DMS153 treated with DMSO at 0.1 percent for 48 hours (cell line): ENCODE data around the gene SLC16A8.
"Not testable (repeated sequence)": the region's sequence is repeated elsewhere in the genome, so short reads cannot be mapped to it uniquely, and the experiment has no call there.

Source experiments
- DNase-seq: peaks from one replicate; lab custom pipeline; 2025; ENCODE audit not compliant: unreplicated experiment; lab: John Stamatoyannopoulos, UW

SLC16A8 gene

DNA sequence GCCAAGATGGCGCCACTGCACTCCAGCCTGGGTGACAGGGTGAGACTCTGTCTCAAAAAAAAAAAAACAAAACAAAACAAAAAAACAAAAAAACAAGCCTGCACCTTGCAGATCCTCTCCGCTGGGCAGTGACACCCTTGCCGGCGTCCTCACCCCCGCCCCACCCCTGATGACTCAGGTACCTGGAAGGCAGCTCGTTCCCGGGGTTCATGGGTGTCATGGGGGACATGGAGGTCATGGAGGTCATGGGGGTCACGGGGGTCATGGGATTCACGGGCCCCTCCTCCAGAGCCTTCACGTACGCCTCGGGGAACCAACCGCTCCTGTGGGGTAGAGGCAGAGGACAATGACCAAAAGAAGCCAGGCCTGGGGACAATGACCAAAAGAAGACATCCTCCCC lies 3.0 kb upstream of the SLC16A8 start:
- DNase-seq: no peak

DNA sequence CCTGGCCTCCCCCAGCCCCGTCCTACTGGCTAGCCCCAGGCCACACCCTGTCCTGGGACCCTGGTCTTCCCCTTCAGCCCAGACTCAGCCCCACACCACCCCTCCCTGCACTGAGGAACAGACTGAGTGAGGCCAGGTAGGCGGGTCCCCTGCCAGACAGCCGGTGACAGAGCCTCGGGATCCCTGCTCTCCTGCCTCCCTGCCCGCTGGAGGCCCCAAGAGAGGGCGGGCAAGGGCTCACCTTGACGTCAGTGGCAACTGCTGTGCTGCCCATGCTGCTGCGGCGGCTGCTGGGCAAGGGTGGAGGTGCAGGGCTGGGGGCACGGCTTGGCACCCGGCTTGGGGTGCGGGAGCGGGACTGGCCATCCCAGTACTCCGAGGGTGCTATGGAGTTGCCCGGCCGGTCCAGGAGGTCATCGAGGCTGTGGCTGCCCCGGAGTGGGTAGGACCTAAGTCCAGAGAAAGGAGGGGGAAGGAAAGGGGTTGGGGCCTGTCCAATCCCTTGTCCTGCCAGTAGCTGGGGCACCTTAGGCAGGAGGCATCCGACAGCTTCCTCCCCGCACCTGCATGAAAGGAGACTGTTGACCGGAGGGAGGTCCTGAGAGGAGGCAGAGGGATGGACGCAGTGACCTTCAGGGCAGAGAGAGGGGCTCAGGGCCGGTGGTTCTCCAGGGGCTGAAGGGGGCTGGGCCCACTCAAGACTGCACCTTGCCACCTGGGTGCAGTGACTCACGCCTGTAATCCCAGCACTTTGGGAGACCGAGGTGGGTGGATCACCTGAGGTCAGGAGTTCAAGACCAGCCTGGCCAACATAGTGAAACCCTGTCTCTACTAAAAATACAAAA lies 2.2 kb upstream of the SLC16A8 start:
- no peak for DNase-seq

DNA sequence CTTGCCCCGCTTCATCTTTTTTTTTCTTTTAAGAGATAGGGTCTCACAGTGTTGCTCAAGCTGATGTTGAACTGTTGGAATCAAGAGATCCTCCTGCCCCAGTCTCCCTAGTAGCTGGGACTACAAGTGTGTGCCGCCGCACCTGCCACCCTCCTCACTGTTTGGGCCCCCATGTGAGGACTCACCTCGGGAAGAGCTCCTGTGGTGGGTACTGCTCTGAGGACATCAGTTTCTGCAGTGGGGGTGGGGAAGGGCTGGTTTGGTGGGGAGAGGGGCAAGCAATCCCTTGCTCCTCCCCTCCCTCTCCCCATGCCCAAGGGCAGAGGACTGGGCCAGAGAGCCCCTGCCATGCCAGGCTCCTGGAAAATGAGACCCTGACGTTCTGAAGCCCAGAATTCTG lies 1.5 kb upstream of the SLC16A8 start:
- DNase-seq: no peak

DNA sequence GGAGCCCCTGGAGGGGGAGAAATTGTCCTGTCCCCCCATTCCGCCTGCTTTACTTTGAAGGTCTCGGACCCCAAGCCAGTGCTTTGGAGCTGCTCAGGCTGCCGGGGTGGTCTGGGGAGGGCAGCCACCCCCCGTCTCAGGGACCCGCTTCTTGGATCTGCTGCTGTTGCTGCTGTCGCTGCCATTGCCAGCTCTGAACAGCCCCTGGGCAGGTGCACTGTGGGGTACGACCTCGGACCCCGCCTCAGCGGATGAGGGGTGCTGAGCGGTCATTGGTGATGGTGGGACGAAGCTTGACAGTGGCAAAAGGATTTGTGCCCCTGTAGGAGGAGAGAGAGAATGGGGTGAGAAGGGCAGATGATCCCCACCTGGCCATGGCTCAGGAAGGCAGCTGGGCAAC lies 1.1 kb upstream of the SLC16A8 start:
- no peak for DNase-seq

DNA sequence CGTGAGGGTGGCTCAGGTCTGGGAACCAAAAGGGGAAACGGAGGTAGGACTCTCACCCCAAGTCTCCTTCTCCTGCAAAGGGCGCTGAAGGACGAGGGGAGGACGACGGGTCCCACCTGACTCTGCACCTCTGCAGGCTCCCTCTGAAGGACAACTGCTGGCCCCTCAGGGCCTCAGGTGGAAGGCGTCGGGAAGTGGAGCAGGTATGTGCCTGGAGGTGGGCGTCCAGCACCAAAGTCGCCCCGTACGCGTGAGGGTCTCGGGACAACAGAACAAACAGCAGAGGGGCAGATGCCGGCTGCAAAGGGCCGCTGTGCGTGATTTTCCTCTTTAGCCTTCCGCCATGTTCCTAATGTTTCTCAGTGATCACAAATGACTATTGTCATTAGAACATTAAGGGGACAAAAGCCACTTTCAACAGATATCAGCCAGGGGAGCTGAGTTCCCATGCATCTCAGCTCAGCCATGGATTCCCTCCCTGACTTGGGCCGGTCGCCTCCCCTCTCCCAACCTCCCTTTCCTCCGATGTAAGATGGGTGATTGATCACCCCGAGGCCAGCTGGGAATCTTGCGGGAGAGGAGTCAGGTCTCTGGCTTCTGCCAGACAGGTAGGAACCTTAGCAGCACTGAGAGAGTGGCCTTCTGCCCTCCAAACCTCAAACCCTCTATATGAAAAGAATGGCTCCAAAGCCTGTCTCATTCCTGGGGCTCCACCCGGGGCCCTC lies 836 bp downstream of the SLC16A8 start:
- DNase-seq: no peak

DNA sequence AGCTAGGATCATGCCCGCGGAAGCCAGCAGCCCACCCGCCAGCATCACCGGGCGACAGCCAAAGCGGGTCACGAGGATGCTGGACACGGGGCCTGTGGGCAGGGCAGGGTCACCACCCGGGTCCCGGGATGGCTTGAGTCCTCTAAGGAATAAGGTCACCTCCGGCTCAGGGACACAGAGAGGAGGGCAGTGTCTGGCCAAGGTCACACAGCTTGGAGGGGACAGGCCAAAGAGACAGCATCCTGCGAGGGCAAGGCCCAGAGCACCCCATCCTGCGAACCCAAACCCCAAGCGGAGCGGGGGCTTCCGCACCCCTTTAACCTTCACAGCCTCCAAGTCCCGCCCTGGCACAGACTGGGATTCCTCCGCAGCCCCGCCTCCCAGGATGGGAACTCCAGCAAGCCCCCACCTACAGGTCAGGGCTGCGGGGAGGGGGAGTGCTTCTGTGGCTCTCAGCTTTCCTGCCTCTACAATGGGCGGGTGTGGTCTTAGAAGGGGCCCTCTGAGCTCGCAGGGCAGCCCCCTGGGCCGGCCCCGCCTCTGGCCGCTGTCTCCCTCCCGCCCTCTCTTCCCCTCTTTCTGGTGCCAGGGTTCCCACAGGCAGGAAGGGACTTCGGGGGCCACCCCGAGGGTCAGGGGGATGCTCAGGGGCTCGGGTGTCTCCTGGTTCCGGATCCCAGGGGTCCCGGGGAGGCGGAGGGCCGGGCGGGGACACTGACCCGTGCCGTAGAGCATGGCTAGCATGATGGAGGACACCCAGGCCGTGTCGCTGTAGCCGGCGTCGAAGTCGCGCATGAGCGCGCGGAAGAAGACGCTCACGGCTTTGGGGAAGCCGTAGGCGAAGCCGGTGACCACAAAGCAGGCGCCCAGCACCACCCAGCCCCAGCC lies 1.8 kb downstream of the SLC16A8 start:
- no peak for DNase-seq

DNA sequence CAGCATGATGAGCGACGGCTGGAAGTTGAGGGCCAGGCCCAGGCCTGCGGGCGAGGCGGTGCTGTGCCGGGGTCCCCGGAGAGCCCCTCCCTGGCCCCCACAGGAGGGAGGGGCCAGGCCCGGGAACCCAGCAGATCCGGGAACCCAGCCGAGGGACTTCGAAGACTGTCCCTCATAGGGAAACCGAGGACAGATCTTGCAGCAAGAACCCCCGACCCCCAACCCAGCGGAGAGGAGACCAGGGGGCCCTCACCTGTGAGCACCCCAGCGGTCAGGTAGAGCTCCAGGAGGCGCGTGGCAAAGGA lies 2.4 kb downstream of the SLC16A8 start:
- DNase-seq: no peak

DNA sequence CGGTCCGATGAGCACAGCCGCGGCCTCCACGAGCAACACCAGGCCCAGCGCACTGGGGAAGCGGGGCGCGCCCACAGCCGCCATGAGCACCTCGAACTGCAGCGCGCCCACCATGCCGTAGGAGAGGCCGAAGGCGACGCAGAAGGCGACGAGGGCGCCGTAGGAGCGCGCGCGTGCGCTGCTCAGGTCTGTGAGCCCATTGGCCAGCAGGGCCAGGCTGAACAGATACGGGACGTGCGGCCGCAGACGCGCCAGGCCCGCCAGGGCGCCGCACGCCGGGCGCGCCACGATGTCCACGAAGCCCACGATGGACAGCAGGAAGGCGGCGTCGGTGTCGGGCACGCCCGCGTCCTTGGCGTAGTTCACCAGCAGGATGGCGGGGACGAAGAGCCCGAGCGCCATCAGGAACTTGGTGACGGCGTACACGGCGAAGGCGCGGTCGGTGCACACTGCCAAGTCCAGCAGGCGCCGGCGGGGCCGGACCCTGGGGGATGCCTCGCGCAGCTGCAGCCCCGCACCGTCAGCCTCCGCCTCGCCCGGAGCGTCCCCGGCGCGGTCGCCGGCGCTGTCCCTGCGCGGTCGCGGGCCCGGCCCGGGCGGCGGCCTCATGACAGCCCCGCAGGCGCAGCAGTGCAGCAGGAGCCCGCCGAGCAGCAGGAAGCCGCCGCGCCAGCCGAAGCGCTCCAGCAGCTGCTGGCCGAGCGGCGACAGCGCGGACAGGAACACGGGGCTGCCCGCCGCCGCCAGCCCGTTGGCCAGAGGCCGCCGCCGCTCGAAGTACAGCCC lies 2.9 kb downstream of the SLC16A8 start:
- no peak for DNase-seq

DNA sequence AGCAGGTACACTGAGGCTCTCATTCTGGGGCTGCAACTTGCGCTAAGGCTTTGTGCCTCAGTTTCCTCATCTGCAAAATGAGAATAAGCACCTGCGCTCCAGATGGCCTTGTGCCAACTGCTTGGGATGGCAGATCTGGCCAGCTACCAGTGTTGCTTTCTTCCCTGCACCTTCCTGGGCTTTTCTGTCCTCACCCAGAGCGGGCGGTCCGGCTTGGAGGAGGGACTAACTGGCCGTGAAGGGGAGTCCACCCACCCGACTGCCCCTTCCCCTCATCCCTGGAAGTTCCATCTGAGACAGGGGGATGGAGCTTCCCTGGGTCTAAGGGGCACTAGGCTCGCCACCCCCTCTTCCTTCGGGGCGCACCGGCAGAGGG lies 3.5 kb downstream of the SLC16A8 start:
- DNase-seq: no peak

DNA sequence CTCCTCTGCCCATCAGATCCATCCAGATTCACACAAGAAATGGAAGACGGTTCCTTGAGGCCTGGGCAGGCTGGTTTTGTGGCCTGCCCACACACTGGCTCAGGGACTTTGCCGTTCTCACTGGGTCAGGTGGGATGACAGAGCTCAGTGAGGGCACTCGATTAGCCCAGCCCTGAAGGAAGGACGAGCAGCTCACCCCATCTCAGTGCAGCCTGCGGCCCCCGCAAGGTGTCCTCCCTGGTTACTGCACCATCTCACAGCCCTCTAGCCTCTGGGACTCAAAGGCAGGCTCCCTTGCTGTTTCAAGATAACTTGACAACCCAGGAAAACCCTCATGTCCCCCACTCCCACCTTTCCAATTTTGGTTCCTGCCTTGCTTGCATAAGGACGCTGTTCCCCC lies 4.2 kb downstream of the SLC16A8 start:
- no peak for DNase-seq

DNA sequence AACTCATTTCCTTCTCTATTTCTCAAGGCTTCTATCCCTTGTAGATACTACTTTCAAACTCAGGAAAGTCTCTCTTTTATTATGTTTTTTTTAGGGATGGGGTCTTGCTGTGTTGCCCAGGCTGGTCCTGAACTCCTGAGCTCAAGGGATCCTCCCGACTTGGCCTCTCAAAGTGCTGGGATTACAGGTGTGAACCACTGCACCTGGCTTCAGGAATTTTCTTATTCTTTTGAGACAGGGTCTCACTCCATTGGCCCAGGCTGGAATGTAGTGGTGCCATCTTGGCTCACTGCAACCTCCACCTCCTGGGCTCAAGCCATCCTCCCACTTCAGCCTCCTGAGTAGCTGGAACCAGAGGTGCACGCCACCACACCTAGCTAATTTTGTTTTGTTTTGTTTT lies 4.8 kb downstream of the SLC16A8 start:
- not testable (repeated sequence) for DNase-seq

DNA sequence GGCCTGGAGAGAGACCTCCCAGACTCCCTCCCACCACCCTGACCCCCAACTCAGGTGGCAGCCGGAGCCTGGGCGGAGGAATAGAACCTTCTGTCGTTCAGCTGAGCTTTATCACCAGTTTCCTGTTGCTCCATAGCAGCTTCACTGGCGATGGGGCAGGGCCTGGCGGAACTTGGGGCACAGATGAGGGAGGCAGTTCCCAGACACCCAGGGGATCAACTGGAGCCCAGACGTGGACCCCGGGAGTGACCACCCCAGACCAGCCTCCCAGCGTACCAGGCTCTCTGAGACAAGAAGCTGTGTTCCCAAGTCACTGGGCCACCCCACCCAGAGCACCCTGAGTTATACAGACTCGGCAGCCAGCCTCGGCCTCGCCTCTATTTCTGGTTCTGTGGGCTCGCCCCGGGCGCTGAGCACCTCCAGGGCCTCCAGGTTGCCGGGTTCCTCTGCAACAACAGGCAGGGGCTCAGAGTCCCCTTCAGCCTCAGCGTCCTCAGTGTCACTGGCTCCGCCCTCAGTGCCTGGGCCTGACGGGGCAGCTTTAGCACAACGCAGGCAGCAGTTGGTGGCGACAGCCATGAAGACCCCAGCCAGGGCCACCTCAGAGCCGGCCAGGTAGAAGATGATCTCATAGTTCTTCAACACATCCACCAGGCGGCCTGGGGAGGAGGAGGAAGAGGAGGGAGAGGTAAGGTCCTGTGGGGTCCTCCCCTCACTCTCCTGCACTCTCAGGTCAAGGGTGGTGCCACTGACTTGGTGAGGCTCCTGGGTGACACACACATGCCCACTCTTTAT lies 5.7 kb downstream of the SLC16A8 start:
- no peak for DNase-seq

DNA sequence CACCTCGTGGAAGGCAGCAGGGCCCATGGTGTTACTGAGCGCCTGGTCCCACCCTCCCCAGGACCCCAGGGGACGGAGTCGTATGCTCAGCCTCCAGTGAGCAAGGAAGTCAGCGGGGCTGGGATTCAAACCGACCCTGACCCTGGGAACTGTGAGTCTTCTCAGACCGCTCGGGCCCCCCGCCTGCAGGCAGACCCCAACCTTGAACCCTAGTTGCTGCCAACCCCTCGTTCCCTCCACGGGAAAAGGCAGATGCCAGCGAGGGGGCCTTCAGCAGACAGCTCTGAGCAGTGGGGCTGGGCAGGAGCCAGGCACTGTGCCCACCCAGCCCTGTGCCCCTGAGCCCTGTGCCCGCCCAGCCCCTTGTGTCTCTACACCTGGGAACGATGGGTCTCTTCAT lies 6.4 kb downstream of the SLC16A8 start:
- DNase-seq: no peak

DNA sequence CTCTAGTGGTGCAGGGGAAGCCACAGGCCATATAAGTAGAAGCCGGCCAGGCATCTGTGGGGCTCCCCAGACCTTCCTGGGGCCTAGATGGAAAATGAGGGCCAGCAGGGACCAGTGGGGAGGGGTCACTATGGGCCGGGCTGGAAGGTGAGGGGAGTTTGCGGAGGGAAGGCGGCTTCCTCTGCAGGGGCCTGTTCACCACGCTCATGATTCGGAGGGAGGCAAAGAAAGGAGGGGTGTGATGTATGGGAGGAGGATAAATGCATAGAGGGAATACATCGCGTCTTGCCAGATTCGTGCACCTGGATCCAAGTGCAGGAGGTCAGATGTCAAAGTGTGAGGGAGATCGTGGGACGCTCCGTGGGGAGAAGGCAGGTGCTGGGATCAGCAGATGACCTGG lies 6.9 kb downstream of the SLC16A8 start:
- no peak for DNase-seq

DNA sequence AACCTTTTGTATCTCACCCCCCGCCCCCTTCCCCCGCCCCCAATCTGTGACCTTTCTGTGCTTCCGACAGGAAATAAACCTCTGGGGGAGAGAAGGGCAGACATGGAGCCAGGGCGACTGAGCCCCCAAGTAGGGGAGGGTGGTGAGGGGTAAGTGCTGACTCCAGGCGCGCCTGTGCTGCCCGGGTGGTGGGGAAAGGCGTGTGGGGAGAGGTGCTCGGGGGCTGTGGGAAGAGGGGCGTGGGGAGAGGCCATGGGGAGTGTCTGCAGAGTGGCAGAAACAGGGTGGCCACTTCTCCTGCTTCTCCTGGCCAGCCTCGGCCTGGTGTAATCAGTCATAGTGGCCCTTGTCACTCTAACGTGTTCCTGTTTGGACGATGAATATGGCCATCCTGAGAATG lies 8.0 kb downstream of the SLC16A8 start:
- no peak for DNase-seq

DNA sequence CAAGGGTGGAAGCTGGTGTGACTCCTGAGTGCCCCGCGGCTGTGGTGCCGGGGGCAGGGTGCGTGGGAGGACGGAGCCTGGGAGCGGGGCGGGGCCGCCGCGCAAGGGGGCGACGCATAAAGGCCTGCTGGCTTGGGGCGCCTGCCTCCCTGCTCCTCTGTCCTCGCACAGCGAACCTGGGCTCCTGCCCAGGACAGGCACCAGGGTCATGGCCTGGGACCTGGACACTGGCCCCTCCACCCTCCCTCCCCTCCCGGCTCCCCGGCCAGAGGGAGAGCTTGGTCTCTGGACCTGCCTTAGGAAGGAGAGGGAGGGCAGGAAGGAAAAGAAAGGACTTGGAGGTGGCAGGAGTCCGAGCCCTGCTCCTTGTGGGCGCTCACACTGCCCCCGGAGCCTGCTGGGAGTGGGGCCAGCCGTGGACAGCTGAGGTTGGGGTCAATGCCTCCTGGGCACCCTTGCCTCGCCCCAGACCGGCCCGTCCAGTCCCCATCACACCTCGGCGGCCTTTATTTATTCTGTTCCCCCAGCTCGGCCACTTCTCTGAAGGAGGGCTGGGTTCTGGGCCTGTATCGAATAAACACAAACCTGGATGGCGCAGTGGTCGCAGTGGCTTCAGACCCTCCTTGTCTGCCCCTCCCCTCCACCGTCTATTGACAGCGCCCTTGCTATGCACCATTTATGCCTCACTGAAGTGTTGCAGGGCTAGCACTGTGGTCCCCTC lies 8.7 kb downstream of the SLC16A8 start:
- no peak for DNase-seq

DNA sequence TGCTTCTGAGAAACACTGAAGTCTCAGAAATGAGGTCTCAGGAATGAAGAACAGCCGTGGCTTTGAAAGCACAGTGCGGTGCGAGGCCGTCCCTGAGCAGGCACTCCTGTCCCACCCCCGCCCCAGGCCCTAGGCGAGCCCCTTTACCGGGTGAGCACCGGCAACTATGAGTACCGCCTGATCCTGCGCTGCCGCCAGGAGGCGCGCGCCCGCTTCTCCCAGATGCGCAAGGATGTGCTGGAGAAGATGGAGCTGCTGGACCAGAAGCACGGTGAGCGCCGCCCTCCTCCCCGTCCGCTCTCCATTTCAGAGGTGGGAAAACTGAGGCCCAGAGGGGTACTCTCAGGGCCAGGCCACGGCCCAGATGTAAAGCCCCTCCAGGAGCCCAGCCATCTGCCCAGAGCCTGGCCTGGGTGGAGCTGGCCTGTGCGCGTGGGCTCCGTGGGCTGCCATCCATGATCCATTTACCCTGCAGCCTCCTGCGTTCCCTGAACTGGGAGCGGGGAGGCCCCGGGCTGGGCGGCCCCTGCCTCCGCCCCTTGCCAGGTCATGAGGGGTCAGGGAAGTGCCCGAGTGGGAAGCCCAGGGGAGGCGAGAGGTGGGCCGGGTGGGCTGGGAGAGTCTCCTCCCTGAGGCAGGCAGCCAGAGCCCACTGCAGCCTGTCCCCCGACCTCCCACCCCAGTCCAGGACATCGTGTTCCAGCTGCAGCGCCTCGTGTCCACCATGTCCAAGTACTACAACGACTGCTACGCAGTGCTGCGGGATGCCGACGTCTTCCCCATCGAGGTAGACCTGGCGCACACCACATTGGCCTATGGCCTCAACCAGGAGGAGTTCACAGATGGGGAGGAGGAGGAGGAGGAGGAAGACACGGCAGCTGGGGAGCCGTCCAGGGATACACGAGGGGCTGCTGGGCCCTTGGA lies 9.5 kb downstream of the SLC16A8 start:
- no peak for DNase-seq
